HG02840 (cell line): ENCODE measurements around the gene SPATA20.

Experiments
- ATAC-seq: cut with Tn5 transposase; IDR thresholded peaks from one replicate; pipeline ENCODE4 v1.9.1; 2021; ENCODE audit warnings: mild to moderate bottlenecking, moderate library complexity, moderate number of reproducible peaks; ENCODE audit not compliant: unreplicated experiment, low FRiP score

SPATA20 gene

DNA sequence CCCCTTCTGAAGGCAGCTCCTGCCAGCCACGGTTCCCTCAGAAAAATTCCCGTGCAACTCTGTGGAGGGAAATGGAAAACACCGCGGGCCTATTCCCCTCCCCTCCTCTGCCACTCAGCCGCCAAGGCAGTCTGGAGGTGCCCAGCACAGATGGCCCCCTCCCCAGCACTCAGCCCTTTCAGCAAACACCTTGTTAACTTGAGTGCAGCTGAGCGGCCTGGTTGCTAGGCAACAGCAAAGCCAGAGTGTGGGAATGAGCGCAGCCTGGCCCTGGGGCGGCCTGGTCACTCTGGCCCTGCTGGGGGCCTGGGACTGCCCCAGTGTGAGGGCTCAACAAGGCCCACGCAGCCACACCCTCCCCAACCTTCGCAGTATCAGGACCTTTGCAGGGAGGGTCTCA lies 46.3 kb downstream of the SPATA20 start:
- ATAC-seq, result no peak

DNA sequence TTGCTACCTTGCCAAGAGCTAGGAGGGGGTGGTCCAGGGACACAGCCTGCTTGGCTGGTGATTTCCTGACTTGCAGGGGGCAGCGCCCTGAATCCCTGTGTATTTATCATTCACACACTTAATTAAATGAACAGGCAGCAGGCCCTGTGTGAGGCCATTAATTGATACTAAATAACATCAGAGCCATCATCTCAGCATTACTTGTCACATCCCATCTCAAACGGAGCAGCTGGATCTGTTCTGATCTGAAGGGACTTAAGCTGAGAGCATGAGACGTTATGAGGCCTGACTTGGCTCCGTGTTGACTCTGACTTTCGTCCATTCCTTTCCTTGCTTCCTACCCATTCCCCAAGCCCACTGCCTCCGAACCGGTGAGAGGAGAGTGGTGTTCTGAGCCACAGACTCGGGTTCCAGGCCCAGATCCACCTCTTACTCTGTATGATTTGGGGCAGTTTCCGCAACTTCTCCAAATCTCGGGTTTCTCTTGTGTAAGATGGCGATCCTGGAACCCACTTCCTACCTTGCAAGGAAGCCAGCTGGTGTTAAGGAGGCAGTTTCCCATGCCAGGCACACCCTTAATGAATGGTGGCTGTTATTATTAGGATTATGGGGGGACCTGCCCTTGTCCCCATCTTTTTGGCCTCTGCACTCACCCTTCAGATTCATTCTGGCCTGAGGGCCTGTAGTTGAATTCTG lies 47.3 kb downstream of the SPATA20 start:
- no peak for ATAC-seq

DNA sequence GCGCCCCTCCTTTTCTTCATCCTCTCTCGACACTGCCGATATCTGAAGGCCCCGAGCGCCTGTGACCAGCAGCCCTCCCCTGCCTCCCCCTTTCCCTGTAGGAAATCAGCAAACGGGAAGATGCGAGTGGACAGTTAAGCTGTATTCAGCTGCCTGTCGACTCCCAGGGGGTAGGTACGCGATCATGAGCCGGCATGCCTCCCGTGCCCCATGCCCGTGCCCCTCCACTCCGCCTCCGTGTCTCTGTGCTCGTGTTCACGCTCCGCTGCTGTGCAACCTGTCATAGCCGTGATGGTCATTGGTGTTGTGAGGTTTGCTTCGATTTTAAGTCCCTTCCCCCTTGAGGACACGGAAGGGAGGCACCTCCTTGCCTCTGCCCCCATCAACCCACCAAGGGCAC lies 47.9 kb downstream of the SPATA20 start:
- ATAC-seq, result no peak

DNA sequence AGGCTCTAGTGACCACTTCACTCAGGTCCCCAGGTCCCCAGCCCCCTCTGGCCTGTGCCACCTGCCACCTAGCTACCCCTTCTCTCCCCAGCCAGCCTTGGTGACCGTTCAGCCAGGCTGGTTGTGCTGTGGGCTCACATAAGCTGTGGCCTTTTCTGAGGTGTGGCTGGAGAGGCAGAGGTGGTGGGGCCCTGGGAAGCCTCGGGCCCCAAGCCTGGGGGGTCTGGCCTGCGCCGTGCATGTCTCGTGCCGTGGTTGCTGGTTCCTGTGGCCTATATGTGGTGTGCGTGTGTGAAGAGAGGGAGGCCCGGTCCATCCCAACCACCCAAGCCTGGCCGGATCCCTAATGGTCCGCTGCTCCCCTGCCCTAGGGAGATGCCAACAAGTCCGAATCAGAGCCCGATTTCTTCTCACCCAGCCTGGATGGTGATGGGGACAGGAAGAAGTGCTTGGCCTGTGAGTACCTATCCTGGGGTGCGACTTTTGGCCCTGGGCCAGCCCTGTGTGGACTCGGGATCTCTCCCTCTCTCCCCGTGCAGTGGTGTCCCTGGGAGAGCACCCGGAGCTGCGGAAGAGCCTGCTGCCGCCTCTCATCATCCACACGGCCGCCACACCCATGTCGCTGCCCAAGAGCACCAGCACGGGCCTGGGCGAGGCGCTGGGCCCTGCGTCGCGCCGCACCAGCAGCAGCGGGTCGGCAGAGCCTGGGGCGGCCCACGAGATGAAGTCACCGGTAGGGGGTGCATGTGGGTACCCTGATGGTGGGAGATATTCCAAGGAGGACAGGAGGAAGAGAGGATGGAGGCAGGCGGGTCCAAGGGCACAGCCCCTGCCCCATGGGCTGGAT lies 49.4 kb downstream of the SPATA20 start:
- ATAC-seq, result no peak

DNA sequence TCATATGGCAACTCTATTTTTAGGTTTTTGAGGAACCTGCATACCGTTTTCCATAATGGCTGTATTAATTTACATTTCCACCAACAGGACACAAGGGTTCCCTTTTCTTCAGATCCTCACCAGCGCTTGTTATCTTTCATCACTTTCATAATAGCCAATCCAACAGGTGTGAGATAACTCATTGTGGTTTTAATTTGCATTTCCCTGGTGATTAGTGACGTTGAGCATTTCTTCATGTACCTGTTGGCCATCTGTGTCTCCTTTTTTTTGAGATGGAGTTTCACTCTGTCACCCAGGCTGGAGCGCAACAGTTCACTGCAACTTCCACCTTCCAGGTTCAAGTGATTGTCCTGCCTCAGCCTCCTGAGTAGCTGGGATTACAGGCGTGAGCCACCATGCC lies 51.5 kb downstream of the SPATA20 start:
- no peak for ATAC-seq

DNA sequence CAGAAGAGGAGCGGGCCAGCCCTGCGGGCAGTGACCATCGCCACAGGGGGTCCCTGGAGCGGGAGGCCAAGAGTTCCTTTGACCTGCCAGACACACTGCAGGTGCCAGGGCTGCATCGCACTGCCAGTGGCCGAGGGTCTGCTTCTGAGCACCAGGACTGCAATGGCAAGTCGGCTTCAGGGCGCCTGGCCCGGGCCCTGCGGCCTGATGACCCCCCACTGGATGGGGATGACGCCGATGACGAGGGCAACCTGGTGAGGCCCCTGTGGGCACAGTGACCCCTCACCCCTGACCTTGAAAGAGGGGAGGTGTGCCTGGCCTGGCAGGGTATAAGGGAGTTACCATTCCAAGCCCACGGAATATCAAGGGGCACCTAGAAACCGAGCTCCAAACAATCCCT lies 52.6 kb downstream of the SPATA20 start:
- no peak for ATAC-seq

DNA sequence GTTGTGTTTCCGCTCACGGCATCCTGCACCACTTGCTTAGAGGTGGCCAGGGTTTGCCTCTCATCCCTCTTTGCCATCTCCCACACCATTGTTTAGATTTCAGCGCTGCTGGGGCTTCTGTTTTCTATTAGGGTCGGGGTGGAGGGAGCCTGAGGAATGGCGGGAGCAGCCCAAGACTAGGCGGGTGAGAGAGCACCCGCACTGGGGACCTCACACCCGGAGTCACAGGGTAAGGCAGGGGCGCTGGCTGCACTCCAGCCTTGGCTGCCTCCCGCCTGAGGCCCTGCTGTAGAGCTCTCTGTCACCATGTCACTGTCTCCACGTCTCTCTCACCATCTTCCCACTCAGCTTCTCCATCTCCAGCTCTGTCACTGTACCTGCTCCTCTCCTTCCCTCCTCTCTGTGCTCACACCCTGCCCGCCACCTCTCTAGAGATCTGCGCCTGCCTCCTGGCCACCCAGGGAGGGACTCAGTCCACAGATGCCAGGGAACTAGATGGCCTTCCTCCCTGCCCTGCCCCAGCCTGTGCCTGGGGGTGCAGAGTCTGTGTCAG lies 54.9 kb downstream of the SPATA20 start:
- no peak for ATAC-seq

DNA sequence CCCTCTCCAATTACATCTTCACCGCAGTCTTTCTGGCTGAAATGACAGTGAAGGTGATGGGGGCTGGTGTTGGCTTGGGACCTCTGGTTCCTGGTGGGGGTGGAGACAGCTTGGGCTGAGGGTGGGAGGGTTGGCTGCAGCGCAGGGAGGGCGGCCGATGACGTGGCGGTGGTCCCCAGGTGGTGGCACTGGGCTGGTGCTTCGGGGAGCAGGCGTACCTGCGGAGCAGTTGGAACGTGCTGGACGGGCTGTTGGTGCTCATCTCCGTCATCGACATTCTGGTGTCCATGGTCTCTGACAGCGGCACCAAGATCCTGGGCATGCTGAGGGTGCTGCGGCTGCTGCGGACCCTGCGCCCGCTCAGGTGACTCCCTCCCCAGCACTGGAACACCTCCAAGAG lies 55.9 kb downstream of the SPATA20 start:
- no peak for ATAC-seq

DNA sequence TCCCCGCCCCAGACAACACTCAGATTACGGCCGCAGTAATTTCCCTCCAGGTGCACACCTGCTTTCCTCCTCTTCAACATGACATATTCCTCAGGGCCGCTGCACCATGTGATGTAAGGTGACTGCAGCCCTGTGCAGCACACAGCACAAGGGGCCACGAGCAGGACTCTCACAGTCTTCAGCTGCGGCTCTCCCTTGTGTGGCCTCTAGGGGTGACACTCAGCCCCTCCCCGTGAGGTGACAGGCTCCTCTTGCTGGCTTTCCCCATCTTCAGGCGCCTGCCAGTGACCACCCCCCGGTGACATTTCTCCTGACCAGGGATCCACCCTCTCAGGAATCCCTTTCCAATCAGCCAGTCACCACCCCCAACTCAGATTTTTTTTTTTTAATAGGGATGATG lies 56.4 kb downstream of the SPATA20 start:
- no peak for ATAC-seq

DNA sequence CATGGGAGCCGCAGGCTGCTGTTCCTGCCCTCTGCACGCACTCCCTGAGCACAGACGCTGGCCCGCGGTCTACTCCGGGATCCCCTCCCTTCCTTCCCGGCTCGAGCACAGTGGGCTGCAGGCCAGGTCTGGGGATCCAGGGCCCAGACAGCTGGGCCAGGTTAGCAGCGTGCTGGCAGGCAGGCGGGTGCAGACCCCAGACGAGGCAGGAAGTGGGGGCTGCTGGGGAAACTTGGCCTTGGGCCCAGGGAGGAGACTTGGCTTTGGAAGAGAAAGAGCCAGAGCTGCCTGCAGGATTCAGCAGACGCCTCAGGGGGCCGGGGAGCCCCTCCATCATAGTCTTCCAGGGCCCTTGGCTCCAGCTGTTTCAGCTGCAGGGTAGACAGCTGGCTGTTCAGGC lies 57.5 kb downstream of the SPATA20 start:
- no peak for ATAC-seq

DNA sequence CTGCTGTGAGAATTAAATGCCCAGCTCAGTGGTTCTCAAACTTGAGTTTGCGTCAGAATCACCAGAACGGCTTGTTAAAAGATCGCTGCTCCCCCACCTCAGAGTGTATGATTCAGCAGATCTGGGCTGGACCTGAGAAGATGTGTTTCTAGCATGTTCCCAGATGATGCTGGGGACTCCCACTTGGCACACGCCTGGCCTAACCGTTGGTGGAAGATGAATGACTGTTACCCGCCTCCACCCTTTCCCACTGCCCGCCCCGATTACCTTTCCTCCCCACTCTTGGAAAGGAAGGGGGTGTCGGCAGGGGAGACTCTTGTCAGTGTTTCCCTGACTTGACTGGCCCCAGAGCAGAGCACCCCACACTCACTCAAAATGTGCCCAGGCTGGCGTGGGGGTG lies 58.5 kb downstream of the SPATA20 start:
- ATAC-seq, result no peak
